H1 (cell line): ENCODE measurements around the gene ITLN1.

Experiments used
- CEBPB ChIP-seq: IDR thresholded peaks from 2 replicates; pipeline ENCODE4 v1.6.1; 2012; ENCODE audit warnings: low read depth, low read length
- EP300 ChIP-seq, 2 experiments: IDR thresholded peaks; 1 replicate in 1 of 2; 2 replicates in 1 of 2; pipeline ENCODE4 v1.6.1; 2011 to 2012; ENCODE audit warnings: low read depth in 2 of 2, low read length in 2 of 2, mild to moderate bottlenecking in 2 of 2, borderline replicate concordance in 1 of 2, inconsistent platforms in 1 of 2, moderate library complexity in 1 of 2
- FOSL1 ChIP-seq: IDR thresholded peaks from 2 replicates; pipeline ENCODE4 v1.6.1; 2011; ENCODE audit warnings: mild to moderate bottlenecking, low read depth, low read length, moderate library complexity; ENCODE audit not compliant: insufficient read depth
- JUN ChIP-seq: IDR thresholded peaks from 2 replicates; pipeline ENCODE4 v1.6.1; 2011; ENCODE audit warnings: low read depth, mild to moderate bottlenecking, improper control_type of control experiment, low read length
- POLR2A ChIP-seq, 2 experiments: IDR thresholded peaks; 1 replicate in 1 of 2; 2 replicates in 1 of 2; pipeline ENCODE4 v1.6.1; 2011; ENCODE audit warnings: low read depth in 2 of 2, low read length in 2 of 2, mild to moderate bottlenecking in 2 of 2; ENCODE audit errors: control extremely low read depth in 1 of 2
- RAD21 ChIP-seq, 2 experiments: IDR thresholded peaks in 1 of 2; conservative IDR thresholded peaks in 1 of 2; 2 replicates each; pipeline ENCODE4 v1.6.1; 2011; ENCODE audit warnings: low read depth in 2 of 2, low read length in 2 of 2, improper control_type of control experiment in 1 of 2, inconsistent platforms in 1 of 2, mild to moderate bottlenecking in 1 of 2, moderate library complexity in 1 of 2
- SIN3A ChIP-seq, 2 experiments: IDR thresholded peaks in 1 of 2; conservative IDR thresholded peaks in 1 of 2; 2 replicates each; pipeline ENCODE4 v1.6.1; 2011 to 2012; ENCODE audit warnings: low read length in 2 of 2, improper control_type of control experiment in 1 of 2, low read depth in 1 of 2, mild to moderate bottlenecking in 1 of 2
- SP2 ChIP-seq: IDR thresholded peaks from 2 replicates; pipeline ENCODE4 v1.6.1; 2012; ENCODE audit warnings: mild to moderate bottlenecking, low read length, inconsistent platforms
- YY1 ChIP-seq: IDR thresholded peaks from 2 replicates; pipeline ENCODE4 v1.6.1; 2011; ENCODE audit warnings: low read depth, mild to moderate bottlenecking, low read length
- TF ChIP-seq, protein P1 (sequence below), 3 experiments: IDR thresholded peaks; 1 replicate in 2 of 3; 2 replicates in 1 of 3; pipeline versions ENCODE4 v1.5.1 to v1.6.1; 2011; ENCODE audit warnings: low read length in 3 of 3, mild to moderate bottlenecking in 3 of 3, inconsistent platforms in 2 of 3, low read depth in 1 of 3, moderate library complexity in 1 of 3; ENCODE audit not compliant: insufficient read depth in 1 of 3; ENCODE audit errors: control extremely low read depth in 1 of 3
- TF ChIP-seq, protein P2 (sequence below): IDR thresholded peaks from 2 replicates; pipeline ENCODE4 v1.6.1; 2012; ENCODE audit warnings: inconsistent platforms

- no peak for TF ChIP-seq CEBPB
- no peak for TF ChIP-seq SP2
- TF ChIP-seq, protein P1, sequence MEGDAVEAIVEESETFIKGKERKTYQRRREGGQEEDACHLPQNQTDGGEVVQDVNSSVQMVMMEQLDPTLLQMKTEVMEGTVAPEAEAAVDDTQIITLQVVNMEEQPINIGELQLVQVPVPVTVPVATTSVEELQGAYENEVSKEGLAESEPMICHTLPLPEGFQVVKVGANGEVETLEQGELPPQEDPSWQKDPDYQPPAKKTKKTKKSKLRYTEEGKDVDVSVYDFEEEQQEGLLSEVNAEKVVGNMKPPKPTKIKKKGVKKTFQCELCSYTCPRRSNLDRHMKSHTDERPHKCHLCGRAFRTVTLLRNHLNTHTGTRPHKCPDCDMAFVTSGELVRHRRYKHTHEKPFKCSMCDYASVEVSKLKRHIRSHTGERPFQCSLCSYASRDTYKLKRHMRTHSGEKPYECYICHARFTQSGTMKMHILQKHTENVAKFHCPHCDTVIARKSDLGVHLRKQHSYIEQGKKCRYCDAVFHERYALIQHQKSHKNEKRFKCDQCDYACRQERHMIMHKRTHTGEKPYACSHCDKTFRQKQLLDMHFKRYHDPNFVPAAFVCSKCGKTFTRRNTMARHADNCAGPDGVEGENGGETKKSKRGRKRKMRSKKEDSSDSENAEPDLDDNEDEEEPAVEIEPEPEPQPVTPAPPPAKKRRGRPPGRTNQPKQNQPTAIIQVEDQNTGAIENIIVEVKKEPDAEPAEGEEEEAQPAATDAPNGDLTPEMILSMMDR (IDR thresholded peaks at IDR 0.05; ENCODE audit: control extremely low read depth in 1 of 3, insufficient read depth in 1 of 3, low read depth in 1 of 3, low read length in 3 of 3), result no peak
- TF ChIP-seq EP300 (IDR thresholded peaks at IDR 0.05; ENCODE audit: borderline replicate concordance in 1 of 2, low read depth in 2 of 2, low read length in 2 of 2), result no peak
- TF ChIP-seq, protein P2, sequence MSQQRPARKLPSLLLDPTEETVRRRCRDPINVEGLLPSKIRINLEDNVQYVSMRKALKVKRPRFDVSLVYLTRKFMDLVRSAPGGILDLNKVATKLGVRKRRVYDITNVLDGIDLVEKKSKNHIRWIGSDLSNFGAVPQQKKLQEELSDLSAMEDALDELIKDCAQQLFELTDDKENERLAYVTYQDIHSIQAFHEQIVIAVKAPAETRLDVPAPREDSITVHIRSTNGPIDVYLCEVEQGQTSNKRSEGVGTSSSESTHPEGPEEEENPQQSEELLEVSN, result no peak
- no peak for TF ChIP-seq SIN3A (conservative IDR thresholded peaks at IDR 0.05 in 1 of 2, IDR thresholded peaks at IDR 0.05 in 1 of 2; ENCODE audit: low read depth in 1 of 2, low read length in 2 of 2)
- no peak for TF ChIP-seq YY1
- no peak for TF ChIP-seq JUN
- no peak for TF ChIP-seq POLR2A (IDR thresholded peaks at IDR 0.05; ENCODE audit: control extremely low read depth in 1 of 2, low read depth in 2 of 2, low read length in 2 of 2)
- no peak for TF ChIP-seq FOSL1
- no peak for TF ChIP-seq RAD21 (IDR thresholded peaks at IDR 0.05 in 1 of 2, conservative IDR thresholded peaks at IDR 0.05 in 1 of 2; ENCODE audit: low read depth in 2 of 2, low read length in 2 of 2)
These were observed 21.8 kb downstream of the ITLN1 start for GRCh38 chr1:160863061-160863773.
